ENCODE measurements around the gene GDI1.
"Not testable (repeated sequence)": the region's sequence is repeated elsewhere in the genome, so short reads cannot be mapped to it uniquely, and the experiment has no call there.

GDI1 gene
- 128 to 131 reads per million in 2 donors for total RNA-seq

GRCh38 chrX:154436983-154437752, at the start of gene GDI1:
Gene GDI1, plus strand, starts transcription at chrX:154437154. Its CDS starts 101 bp downstream, at chrX:154437255.
- peak; percentile 58 for DNase-seq

GRCh38 chrX:154388094-154388493, 48.9 kb upstream of the GDI1 start:
- DNase-seq: not testable (repeated sequence)

GRCh38 chrX:154388649-154389048, 48.3 kb upstream of the GDI1 start:
- not testable (repeated sequence) for DNase-seq

- DNase-seq: not testable (repeated sequence)
Measured at GRCh38 chrX:154389812-154390747, 46.9 kb upstream of the GDI1 start.

GRCh38 chrX:154396363-154396762, 40.6 kb upstream of the GDI1 start:
- not testable (repeated sequence) for DNase-seq

GRCh38 chrX:154396973-154397887, 39.7 kb upstream of the GDI1 start:
- DNase-seq: peak; percentile 33

- DNase-seq: peak; percentile 80
Measured at GRCh38 chrX:154397888-154398667, 38.9 kb upstream of the GDI1 start, which contains the start of gene RPL10. Gene RPL10, plus strand, starts transcription at chrX:154398377. Its CDS starts 143 bp downstream, at chrX:154398520.

GRCh38 chrX:154398668-154399526, 38.1 kb upstream of the GDI1 start:
- DNase-seq: peak; percentile 40

- no peak for DNase-seq
Measured at GRCh38 chrX:154399527-154400368, 37.2 kb upstream of the GDI1 start.

- not testable (repeated sequence) for DNase-seq
Measured at GRCh38 chrX:154400369-154400817, 36.6 kb upstream of the GDI1 start.

GRCh38 chrX:154401045-154401799, 35.7 kb upstream of the GDI1 start:
- no peak for DNase-seq

- no peak for DNase-seq
Measured at GRCh38 chrX:154401918-154402621, 34.9 kb upstream of the GDI1 start.

GRCh38 chrX:154402622-154403127, 34.3 kb upstream of the GDI1 start:
- no peak for DNase-seq

GRCh38 chrX:154403192-154403591, 33.8 kb upstream of the GDI1 start:
- no peak for DNase-seq

- no peak for DNase-seq
Measured at GRCh38 chrX:154403858-154404257, 33.1 kb upstream of the GDI1 start.

GRCh38 chrX:154404625-154405192, 32.2 kb upstream of the GDI1 start:
- DNase-seq: no peak

- no peak for DNase-seq
Measured at GRCh38 chrX:154408659-154409221, 28.2 kb upstream of the GDI1 start.
